ENCODE results near the gene DELE1.
"Not testable (repeated sequence)": the region's sequence is repeated elsewhere in the genome, so short reads cannot be mapped to it uniquely, and the experiment has no call there.

The DELE1 gene

DNA sequence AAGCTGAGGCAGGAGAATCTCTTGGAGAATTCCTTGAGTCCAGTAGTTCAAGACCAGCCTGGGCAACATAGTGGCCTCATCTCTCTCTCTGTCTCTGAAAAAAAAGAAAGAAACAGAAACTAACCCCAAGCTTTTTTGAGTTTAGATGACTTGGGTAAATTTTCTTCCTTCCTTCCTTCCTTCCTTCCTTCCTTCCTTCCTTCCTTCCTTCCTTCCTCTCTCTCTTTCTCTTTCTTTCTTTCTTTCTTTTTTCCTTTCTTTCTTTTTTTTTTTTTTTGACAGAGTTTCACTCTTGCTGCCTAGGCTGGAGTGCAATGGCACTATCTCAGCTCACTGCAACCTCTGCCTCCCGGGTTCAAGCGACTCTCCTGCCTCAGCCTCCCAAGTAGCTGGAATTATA, 33.2 kb upstream of the DELE1 start:
- DNase-seq, result not testable (repeated sequence)

DNA sequence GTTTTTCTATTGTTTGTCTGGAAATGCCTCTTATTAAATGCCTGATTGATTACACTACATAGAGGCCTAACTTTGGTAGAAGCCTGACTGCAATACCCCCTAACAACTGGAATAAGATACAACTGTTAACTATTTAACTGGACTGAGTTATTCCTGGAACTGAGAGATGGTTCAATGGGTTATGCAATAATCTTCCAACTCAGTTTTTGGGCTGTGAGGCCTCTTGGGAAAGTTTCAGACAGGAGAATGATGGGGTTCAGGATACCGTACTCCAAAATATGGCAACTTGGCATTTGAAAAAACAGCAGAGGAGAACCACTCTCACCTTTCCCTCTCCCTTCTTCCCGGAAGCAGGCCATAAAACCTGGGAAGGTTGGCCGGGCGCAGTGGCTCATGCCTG, 26.2 kb upstream of the DELE1 start:
- DNase-seq, result no peak

DNA sequence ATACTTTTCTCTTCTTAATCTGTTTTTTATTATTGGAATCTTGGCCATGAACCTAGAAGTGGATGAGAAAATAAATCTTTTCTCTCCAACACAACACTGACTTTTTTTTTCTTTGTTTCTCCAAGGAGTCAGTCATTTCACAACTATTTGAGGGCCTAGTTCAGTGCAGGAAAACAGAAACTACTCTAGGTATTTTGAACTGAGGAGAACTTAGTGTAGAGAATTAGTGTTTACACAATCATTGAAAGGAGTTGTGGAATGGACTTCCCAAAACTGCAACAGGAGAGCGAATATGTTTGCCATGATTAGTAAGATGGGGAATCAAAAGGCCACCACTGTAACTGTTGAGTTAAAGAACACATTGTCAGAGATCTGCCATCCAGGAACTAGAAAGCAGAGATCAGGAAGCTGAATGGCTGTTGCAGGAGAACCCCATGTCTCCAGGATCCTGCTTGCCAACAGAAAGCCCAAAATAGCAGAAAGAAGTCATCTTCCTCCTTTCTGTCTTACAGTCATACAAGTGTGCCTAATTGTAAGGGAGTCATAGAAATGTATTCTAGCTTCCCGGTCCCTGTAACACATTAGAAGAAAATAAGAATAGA, 25.1 kb upstream of the DELE1 start:
- no peak for DNase-seq

DNA sequence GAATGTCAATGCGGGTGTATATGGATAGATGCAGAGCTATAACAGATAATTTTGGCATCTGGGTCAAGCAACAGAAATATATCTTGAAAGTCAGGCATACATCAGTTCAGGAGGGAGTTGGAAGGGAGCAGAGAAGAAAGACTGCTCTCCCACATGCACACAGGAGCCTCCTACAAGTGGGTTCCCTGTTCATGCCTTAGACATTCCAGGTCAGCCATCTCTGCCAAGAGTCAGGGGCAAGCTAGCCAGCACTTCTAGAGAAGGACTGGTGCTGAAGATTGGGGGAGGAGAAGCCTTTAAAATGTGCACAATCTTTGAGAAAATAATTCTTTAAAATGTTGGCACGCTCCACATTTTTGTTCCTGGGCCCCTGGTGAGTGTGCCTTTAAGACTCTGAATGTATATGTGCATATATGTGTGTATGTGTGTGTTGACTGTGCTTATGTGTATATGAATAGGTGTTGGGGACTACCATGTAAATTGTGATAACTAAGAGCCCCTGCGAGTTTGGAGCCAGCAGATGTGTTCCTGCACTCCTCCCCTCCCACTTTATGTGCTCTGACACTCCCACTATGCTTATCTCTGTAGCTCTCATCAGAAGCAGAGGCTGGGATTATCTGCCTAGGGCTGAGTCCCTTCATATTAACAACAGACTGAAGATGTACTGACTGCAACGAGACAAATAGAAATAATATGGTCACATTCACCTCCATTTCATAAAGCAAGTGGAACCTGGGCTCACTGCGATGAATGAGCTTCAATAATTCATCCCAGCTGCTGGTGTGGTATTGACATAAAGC, 21.5 kb upstream of the DELE1 start:
- DNase-seq, result no peak

- no peak for DNase-seq
Observed at GRCh38 chr5:141903261-141903660, 20.4 kb upstream of the DELE1 start.

- no peak for DNase-seq
Observed at GRCh38 chr5:141904551-141904950, 19.1 kb upstream of the DELE1 start.

DNA sequence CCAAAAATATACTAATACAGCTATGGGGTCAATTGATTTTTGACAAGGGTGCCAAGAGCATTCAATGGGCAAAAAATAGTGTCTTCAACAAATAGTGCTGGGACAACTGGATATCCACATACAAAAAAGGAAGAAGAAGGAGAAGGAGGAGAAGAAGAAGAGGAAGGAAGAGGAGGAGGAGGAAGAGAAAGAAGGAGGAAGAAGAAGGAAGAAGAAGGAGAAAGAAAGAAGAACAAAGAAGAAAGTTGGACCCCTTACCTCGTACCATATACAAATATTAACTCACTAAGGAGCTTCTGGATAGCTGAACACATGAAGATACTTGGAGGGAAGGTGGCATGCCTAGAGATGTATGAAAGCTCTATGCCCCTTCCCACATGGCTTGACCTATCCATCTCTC, 17.2 kb upstream of the DELE1 start:
- no peak for DNase-seq

DNA sequence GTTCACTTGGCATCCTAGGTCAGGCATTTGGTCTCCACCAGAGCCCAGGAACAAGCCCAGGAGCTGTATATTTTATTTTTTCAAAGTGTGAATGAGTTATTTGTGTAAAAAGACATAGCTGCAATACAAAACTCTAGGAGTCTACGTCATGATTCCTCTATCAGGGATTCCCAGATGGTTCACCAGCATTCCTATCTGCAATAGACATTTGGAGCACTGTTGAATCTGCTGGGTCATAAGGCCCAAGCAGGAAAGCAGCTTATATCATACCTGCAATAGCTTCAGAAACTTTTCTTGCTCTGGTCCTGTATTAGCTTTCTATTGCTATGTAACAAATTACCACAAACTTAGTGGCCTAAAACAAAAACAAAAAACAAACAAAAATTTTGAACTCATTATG, 16.7 kb upstream of the DELE1 start:
- no peak for DNase-seq

DNA sequence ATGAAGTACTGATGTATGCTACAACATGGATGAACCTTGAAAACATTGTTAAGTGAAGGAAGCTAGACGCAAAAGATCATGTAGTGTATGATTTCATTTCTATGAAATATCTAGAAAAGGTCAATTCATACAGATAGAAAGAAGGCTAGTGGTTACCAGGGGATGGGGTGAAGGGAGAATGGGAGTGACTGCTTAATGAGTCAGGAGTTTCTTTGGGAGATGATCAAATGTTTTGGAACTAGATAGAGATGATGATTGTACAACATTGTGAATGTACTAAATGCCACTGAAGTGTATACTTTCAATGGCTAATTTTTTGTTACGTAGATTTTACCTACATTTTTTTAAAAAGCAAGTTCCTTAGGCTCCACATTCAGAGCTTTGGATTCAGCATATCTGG, 14.9 kb upstream of the DELE1 start:
- DNase-seq, result no peak

DNA sequence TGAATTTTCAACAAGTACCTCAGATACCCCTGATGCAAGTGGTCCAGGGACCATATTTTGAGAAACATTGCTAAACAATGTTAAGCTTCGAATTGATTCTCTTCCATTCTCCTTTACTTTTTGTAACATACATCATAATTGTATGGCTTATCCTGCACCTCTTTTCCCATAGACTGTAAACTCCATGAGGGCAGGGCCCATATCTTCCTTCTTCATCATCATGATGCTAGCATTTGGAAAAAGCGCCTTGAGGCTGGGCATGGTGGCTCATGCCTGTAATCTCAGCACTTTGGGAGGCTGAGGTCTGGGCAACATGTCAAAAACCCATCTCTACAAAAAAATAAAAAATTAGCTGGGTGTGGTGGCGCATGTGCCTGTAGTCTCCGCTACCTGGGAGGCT, 14.5 kb upstream of the DELE1 start:
- no peak for DNase-seq

- no peak for DNase-seq
Observed at GRCh38 chr5:141910271-141910673, 13.4 kb upstream of the DELE1 start.

DNA sequence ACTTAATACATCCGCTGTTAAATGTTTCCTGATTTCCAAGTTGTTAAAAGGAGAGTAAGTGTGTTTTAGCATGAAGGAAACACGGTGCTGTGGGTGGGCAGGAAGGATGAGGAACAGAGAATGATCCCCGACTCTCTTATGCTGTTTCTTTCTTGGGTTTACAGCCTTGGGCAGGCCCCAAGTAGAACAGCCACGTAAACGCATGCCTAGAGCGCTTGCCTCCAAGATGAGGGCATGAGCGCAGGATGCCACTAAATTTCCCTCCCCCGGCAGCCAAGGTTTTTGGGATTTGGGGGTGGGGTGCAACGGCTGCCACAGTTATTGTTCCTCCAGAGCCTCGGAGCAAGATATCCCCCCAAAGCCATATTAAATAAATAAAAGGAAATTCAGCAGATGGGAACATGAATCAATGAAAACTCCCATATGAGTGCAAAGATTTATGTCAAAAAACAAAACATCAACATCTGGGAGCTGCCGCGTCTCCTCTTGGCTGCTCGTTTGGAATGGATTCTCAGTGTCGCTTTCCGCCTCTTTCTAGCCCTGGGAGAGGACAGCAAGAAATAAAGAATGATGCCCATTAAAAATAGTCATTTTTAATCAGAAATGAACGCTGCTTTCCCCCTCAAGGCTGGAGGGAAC, 10.0 kb upstream of the DELE1 start:
- no peak for DNase-seq

- DNase-seq, result no peak
Observed at GRCh38 chr5:141914199-141914743, 9.4 kb upstream of the DELE1 start.

DNA sequence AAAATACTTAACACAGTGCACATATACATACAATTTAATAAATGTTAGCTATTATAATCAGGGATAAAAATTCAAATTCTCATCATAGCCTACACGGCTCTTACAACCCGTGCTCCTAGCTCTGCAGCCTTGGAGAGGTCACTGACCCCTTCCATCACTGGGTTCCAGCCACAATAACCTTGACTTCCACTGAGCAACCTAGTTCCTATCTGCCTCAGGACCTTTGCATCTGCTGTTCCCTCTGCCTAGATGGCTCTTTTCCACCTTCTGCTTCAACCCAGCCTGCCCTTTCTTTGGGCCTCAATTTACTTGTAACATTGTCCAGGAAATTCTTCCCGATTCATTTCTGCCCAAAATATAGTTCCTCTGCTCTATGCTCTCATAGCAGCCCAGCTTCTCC, 8.9 kb upstream of the DELE1 start:
- DNase-seq, result no peak

DNA sequence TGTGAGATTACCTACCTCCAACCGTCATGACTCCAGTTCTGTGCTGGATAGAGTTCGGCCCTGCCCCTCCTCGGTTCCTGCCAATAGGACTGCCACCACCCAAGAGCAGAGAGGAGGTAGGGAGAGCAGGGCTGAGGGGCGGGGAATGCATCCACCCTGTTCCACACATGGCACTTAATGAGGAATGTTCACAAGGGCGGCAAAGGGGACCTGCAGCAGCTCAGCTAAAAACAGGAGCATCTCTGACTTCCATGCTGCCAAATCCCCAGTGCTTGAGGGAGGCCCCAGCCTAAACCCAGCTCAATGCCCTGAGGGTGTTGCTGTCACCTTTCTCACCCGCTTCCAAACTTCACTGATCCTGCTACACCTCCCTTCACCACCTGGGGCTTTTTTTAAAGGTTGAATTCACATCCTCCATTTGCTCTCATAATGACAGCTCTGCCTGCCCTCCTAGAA, 7.8 kb upstream of the DELE1 start:
- no peak for DNase-seq

DNA sequence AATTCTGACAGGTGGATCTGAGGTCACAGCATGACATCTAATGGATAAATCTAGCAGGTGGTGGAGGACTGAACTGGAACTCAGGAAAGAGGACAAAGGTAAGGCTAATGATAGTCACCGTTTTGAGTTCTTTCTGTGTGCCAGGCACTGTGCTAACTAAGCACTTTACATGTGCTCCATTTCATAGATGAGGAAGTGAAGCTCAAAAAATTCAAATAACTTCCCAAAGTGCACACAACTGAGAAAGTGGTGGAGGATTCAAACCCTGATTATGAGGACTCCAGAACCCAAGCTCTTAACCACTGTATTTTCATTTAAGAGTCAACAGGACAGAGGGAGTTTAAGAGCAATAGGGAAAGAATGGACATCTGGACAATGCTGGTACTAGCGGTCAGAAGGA, 7.1 kb upstream of the DELE1 start:
- DNase-seq, result no peak

- no peak for DNase-seq
Observed at GRCh38 chr5:141917760-141918159, 5.9 kb upstream of the DELE1 start.

DNA sequence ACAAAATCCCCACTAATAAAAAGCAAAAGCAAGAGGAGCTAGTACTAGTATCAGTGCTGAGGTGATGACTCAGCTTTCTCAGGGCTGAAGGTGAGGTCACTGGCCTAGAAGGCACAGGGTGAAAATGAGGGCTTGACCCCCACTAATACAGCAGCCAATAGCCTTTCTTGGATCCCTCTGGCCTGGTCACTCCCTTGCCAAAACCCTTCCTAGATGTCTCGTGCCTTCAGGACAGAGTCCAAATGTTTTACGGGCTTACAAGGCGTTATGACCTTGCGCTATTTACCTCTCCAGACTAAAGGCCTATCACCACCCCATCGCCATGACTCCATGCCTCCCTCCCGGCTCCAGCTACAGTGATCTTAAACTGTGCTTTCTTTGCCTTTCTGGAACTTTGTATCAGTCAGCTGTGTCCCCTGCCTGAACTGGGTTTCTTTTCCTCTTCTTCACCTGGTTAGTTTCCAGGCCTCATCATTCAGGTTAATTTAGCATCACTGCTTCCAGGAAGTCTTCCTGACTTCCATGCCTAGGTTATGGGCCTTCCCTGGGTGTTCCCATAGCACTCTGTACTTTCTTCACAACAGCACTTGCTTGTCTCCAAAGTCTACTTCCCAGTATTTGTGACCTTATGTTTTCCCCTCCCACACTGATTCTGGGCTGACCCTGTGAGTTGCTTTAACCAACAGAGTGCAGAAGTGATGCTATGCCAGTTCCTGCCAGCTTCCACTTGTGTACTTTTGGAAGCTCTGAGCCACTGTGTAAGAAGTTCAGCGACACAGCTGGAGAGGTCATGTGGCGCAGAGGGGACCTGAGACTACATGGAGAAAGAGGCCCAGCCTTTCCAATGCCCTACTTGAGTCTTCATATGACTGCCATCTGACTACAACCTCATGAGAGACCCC, 4.2 kb upstream of the DELE1 start:
- DNase-seq, result no peak

DNA sequence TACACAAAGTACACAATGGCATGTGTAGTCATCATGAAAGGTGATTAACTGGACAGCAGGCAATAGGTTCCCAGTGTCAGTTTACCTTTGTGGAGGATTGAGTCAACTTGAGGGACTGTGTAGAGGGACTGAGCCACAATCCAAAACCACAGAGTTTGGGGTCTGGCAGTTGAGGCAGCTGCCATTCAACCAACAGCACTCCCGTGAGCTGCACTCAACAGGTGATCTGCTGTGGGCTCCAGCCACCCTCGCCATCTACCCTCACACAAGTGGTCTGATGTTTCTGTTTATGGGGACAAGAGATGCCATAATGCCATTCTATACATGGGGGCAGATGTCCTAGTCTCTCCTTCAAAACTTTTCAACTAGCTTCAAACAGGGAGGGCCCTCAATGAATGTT, 2.9 kb upstream of the DELE1 start:
- no peak for DNase-seq

- DNase-seq, result not testable (repeated sequence)
Observed at GRCh38 chr5:141922827-141923447, 734 bp upstream of the DELE1 start.

GRCh38 chr5:141926434-141926833, 2.8 kb downstream of the DELE1 start:
- no peak for DNase-seq

- no peak for DNase-seq
Observed at GRCh38 chr5:141928051-141928450, 4.4 kb downstream of the DELE1 start.
